ENCODE data around the gene MROH8. TPM values are rescaled to one million over a fixed set of nuclear protein-coding genes. Genes with fewer than 3 reads are reported as not detected.

The MROH8 gene
- total RNA-seq, 2 donors from 2014 or later = 5.2 to 16.7 TPM

- no peak overlapping the region for H3K4me3 ChIP-seq
- H3K9me3 ChIP-seq = no peaks in the 10 kb centered on the region
- intact Hi-C loops (cut with DNase I) = no loop called here
- no peaks in the 10 kb centered on the region for H3K27me3 ChIP-seq (replicated peaks; ENCODE audit: insufficient read depth)
- H3K4me1 ChIP-seq (replicated peaks) = no peaks in the 10 kb centered on the region
- 62% methylated on average over 2 of the region's 2 CpGs for WGBS
- peaks cover 3 to 10% of the 10 kb centered on the region in 2 donors for H3K36me3 ChIP-seq
- no peak overlapping the region for H3K27ac ChIP-seq
- TF ChIP-seq POLR2A (IDR thresholded peaks at IDR 0.05) = no peak
- TF ChIP-seq CTCF (IDR thresholded peaks at IDR 0.05) = no peak
- TF ChIP-seq POLR2AphosphoS5 (IDR thresholded peaks at IDR 0.05) = no peak
- DNase-seq (ENCODE audit: low spot score) = no peak
Observed at GRCh38 chr20:37205794-37206193, 26.4 kb upstream of the MROH8 start.

- 81% methylated on average over 6 of the region's 6 CpGs for WGBS
- Histone ChIP-seq H3K27ac (no peak overlapping the region), H3K27me3 (replicated peaks; ENCODE audit: insufficient read depth) (no peaks in the 10 kb centered on the region), H3K4me3 (no peak overlapping the region), H3K9me3 (no peaks in the 10 kb centered on the region), H3K4me1 (replicated peaks) (no peaks in the 10 kb centered on the region), H3K36me3 (peaks cover 3 to 10% of the 10 kb centered on the region in 2 donors)
- TF ChIP-seq POLR2A (IDR thresholded peaks at IDR 0.05) = no peak
- no peak for TF ChIP-seq POLR2AphosphoS5 (IDR thresholded peaks at IDR 0.05)
- TF ChIP-seq CTCF (IDR thresholded peaks at IDR 0.05) = no peak
- DNase-seq (ENCODE audit: low spot score) = no peak
- intact Hi-C loops (cut with DNase I) = no loop called here
Observed at GRCh38 chr20:37205130-37205529, 25.8 kb upstream of the MROH8 start.

GRCh38 chr20:37204056-37204455 is 24.7 kb upstream of the MROH8 start:
- peaks cover 3 to 10% of the 10 kb centered on the region in 2 donors for H3K36me3 ChIP-seq
- intact Hi-C loops (cut with DNase I) = no loop called here
- no peak overlapping the region for H3K4me3 ChIP-seq
- no peak overlapping the region for H3K27ac ChIP-seq
- no peak for DNase-seq (ENCODE audit: low spot score)
- no peaks in the 10 kb centered on the region for H3K9me3 ChIP-seq
- TF ChIP-seq POLR2AphosphoS5 (IDR thresholded peaks at IDR 0.05) (no peak), POLR2A (IDR thresholded peaks at IDR 0.05) (no peak), CTCF (IDR thresholded peaks at IDR 0.05) (no peak)
- H3K27me3 ChIP-seq (replicated peaks; ENCODE audit: insufficient read depth) = no peaks in the 10 kb centered on the region
- WGBS = 79% methylated on average over 3 of the region's 3 CpGs
- H3K4me1 ChIP-seq (replicated peaks) = no peaks in the 10 kb centered on the region

- Histone ChIP-seq H3K4me1 (replicated peaks) (no peaks in the 10 kb centered on the region), H3K27me3 (replicated peaks; ENCODE audit: insufficient read depth) (no peaks in the 10 kb centered on the region), H3K27ac (no peak overlapping the region), H3K4me3 (no peak overlapping the region), H3K36me3 (peaks cover 0 to 10% of the 10 kb centered on the region in 2 donors), H3K9me3 (no peaks in the 10 kb centered on the region)
- intact Hi-C loops (cut with DNase I) = no loop called here
- TF ChIP-seq POLR2AphosphoS5 (IDR thresholded peaks at IDR 0.05) (no peak), CTCF (IDR thresholded peaks at IDR 0.05) (peak; percentile 38 to 67 (median 49))
- DNase-seq (ENCODE audit: low spot score) = peak; percentile 11
- WGBS = 75% methylated on average over 6 of the region's 6 CpGs
Observed at GRCh38 chr20:37202267-37202943, 23.1 kb upstream of the MROH8 start.

GRCh38 chr20:37201827-37202162 is 22.4 kb upstream of the MROH8 start:
- no peak for DNase-seq (ENCODE audit: low spot score)
- Histone ChIP-seq H3K27me3 (replicated peaks; ENCODE audit: insufficient read depth) (no peaks in the 10 kb centered on the region), H3K36me3 (peaks cover 0 to 10% of the 10 kb centered on the region in 2 donors), H3K27ac (no peak overlapping the region), H3K9me3 (no peaks in the 10 kb centered on the region), H3K4me3 (no peak overlapping the region), H3K4me1 (replicated peaks) (no peaks in the 10 kb centered on the region)
- WGBS = 68% methylated on average over 2 of the region's 2 CpGs
- intact Hi-C loops (cut with DNase I) = no loop called here
- TF ChIP-seq POLR2AphosphoS5 (IDR thresholded peaks at IDR 0.05) (no peak), POLR2A (IDR thresholded peaks at IDR 0.05) (no peak), CTCF (IDR thresholded peaks at IDR 0.05) (no peak)
